NCI-H2196 treated with DMSO at 0.1 percent for 48 hours (cell line): ENCODE measurements around the gene MARCHF3.
"Not testable (repeated sequence)": the region's sequence is repeated elsewhere in the genome, so short reads cannot be mapped to it uniquely, and the experiment has no call there.

Experiments used
- DNase-seq: peaks from one replicate; lab custom pipeline; 2025; ENCODE audit not compliant: unreplicated experiment; lab: John Stamatoyannopoulos, UW

The MARCHF3 gene, protein sequence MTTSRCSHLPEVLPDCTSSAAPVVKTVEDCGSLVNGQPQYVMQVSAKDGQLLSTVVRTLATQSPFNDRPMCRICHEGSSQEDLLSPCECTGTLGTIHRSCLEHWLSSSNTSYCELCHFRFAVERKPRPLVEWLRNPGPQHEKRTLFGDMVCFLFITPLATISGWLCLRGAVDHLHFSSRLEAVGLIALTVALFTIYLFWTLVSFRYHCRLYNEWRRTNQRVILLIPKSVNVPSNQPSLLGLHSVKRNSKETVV

DNA sequence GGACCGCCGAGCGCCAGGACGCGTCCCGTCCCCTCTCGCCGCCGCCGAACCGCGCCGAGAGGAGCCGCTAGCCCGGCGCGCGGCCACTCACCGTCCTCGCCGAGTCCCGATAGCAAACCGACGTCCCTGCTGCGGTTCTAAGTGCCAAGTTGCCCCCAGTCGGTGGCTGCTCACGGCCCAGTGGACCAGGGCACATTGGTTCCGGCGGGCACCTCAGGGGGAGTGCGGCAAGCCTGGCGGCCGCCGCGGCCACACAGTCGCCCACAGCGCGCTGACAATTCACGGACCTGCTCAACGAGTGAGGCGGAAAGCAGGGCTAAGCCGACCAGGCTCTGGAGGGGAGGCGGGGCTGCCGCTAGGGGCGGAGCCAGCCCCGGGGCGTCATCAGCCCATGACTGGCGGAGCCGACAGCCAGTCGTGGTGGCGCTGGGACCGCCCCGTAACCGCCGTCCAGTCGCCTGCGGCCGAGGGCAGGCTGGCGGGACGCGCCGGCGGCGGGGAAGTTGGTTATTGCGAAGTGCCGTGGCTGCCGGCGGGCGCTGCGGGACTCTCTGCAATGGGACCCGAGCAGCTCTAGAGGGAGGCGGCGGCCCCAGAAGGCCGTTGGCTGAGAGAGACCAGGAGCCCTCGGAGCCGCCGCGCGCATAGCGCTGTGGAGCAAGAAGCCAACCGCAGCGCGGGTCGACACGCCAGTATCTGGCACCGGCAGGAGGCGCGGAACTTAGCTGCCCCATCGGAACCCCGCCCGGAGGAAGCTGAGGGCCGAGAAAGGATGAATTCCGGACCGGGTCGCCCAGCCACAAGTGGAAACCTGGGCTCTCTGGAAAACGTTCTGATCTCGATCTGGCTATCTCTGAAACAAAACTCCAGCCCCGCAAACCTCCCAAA, at the start of gene MARCHF3:
TSS of gene MARCHF3 (minus strand) at position 300 of the 888 bp plus-strand sequence. CDS start 112,387 bp downstream, outside the sequence.
- peak; percentile 88 for DNase-seq

DNA sequence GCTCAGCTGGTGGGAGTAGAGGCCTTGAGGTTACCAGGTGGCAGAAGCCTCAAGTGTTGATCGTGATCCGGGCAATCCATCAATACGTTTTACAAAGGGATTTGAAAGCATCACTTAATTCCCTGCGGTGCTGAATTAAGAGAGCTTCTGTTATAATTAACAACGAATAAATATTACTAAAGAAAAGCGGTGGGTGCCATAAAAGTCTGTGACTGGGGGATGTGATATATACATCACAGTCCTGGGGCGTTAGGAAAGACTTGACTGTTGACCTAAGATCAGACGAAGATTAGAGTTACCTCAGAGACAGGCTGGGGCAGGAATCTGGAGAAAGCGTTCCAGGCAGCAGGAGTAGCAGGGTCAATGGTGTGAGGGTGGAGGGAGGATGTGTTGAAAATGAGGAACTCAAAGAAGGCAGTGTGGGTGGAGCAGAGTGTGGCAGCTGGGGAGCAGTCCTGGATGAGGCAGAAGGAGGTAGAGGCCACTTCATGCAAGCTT, 49.7 kb upstream of the MARCHF3 start:
- no peak for DNase-seq

DNA sequence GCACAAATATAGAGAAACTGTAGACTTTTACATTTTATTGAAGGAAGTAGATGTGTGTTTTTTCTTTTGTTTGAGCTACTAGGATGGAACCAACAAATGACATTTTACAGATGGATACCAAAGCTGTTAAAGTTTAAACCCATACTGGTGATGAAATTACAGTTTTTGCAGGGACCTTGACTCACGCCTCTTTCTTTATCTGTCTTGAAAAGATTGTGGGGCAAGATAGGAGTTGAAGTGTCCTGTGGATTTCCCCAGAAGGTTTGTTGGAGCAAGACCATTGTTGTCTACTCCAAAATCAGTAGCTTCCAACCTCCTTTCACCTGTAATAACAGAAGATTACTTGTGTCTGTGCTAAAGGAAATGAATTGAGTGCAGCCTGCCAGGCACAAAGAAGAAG, 47.0 kb upstream of the MARCHF3 start:
- no peak for DNase-seq

DNA sequence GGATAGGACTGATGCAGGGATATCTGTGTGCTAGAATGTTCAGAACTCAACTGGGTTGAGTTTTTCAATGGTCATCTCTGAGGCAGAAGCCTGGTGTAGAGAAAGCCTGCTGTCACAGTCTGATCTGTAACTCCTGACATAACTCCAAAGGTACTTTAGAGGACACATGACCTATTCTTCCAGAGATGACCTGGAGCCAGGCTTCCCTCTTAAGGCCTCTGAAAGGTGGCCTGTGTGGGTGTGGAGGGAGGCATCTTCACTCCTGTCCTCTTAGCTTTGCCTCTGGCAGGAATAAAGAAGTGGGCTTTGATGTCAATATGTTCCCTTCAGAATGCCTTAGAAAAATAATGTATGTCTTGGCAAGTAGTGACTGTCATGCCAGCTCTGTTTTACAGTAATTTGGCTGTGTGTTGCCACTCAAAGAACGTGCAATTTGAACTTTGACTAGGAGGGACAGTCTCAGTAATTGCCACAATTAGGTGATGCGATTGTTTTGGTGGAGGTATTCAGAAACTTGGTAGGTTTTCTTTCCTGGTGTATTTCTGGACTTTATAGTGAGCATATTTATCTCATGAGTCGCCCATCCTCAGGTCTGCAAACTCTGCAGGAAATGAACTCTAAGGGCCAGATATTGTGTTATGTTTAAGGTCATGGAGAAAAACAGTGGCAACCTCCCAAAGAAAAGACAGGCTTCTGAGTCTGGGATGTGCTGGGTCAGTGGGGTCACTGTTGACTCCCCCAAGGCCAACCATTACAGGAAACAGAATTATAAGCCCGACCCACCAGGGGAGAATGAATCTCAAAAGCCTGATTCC, 46.2 kb upstream of the MARCHF3 start:
- no peak for DNase-seq

DNA sequence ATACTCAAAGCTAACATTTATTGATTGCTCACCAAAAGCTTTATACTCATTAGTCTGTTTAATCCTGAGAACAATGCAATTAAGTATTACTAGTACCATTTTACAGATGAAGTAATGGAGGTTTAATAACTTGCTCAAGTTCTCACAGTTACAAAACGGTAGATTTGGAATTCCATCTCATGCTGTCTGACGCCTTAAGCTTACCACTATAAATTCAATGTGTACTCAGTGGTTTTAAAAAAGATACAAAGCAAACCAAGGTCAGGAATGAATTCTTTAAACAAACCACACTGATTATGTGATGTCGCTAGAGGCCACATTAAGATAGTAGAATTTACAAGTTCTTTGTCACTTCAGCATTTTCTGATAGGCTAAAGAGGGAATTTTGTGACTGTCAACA, 44.1 kb upstream of the MARCHF3 start:
- DNase-seq = no peak

DNA sequence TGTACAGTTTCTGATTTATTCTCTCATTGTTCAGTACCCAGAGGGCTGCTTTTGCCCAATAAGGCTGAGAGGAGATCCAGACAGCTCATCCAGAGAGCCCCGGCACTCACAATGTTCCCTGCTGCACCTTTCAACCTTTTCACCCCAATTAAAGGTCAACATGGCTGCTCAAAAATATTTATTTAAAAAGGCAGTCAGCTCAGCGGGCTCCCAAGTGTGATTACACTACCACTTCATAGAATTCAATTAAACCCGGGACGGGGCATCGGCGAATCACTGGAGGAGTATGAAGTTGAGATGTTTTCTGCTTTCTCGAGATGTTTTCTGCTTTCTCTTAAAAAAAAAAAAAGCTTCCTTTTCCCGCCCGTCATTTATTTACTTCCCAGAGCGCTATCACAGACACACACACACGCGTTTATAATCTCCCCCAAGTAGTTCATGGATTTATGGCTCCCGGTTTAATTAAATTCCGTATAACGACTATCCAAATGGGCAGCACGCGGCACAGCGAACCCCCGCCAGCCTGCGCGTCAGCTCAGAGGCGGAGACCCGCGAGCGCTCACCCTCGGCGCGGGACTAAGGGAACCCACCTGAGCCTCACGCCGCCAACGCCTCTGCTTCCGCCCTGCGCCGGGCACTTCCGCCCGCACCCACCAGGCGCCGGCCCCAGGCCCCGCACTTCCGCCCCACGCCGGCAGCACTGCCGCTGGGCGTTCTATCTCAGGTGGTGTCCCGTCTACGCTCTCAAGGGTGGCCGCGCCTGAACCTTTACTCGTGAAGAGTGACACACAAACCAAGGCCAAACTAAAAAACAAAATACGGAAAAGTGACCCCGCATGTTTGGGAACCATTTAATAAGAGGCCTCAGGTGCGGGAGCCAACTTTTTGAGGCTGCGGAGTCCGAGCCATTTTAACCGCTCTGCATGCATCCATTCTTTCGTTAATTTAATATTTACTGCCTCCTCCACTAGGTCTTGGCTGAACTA, 42.8 kb upstream of the MARCHF3 start, which contains the start of gene C5orf63:
TSS of gene C5orf63 (minus strand) at position 642 of the 986 bp plus-strand sequence. CDS start 14,507 bp downstream, outside the sequence.
- DNase-seq = no peak

DNA sequence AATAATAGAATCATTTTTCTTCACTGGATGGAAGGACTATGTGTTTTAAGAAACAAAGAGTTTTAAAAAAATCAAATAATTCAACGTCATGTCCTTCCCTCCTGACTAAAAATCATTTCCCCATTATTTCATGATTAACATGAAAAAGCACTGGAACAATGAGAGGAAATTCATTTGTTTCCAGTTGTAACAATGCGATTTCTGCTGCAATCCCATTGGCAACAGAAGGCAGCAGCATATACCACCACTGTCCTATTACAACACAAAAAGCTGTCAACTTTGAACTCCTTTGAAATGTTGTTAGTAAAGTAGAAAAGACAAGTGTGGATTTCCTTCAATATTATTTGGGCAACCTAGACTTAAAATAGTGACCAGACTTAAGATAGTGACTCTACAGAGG, 39.9 kb upstream of the MARCHF3 start:
- DNase-seq = no peak

DNA sequence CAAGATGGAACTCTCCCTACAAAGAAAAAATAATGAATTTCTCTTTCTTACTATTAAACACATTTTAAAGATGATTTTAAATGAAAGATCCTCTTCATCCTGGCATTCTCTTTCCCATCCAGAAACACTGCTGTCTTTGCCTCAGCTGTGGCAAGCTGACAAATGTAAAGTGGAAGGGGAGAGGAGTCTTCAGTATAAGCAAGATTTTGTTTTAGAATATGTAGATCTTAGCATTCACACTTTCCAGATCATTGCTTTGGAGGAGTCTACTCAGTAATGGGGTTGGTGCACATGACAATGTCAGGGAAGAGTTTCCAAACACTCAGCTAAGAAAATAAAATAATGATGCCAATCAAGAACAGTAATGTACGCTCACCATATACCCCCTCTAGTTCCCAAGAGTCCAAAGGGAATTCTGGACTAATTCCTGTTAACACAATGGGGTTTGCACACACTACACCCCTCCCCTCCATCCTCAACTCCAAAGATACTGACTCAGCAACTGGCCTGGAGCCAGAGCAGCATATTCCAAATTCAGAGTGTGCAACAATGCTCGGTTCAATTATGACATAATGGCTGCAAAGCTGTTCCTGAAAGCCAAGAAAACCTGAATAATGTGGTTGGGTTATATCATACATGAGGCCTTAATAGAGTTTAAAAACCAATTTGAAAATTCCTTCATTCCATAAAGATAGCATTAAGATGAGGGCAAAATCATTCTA, 38.3 kb upstream of the MARCHF3 start:
- no peak for DNase-seq

DNA sequence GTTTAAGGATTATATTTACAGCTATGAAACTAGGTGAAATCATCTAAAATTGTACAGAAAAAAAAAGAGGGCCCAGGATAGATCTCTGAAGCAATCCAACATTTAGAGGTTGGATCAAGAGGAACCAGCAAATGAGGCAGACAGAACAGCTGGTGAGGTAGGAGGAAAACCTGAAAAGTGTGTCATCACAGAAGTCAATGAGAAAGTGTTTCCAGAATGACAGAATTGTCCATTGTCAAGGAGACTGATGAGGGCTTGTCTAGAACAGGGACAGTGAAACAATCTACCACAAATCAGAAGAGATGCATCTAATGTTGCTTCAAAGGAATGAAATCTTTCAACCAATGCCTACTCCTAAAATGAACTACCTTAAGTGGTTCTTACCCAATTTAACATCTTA, 36.4 kb upstream of the MARCHF3 start:
- no peak for DNase-seq

DNA sequence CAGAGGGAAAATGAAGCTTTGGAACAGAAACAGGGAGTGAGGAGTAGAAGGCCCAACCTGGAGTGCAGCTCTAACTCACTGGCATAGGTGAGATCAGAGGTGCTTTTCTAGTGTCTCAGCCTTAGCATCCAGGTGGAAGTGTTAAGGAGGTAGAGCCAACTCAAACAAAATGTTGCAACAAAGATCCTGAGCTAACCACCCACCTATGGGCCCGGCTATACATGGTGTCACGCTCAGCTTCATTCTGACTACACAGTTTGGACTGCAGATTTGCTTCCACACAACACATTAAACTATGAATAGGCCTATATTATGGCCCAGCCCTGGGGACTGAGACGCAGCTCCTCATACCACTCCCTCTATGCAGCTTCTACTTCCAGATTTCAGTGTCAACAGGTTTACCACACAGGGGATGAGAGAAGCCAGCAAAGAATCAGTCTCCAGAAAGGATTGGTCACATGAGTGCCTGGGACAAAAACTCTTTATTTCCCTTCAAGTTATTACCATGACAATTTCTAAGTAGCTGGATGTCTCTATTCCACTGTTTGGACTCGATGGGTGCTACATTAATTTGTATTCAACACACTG, 34.0 kb upstream of the MARCHF3 start:
- no peak for DNase-seq

DNA sequence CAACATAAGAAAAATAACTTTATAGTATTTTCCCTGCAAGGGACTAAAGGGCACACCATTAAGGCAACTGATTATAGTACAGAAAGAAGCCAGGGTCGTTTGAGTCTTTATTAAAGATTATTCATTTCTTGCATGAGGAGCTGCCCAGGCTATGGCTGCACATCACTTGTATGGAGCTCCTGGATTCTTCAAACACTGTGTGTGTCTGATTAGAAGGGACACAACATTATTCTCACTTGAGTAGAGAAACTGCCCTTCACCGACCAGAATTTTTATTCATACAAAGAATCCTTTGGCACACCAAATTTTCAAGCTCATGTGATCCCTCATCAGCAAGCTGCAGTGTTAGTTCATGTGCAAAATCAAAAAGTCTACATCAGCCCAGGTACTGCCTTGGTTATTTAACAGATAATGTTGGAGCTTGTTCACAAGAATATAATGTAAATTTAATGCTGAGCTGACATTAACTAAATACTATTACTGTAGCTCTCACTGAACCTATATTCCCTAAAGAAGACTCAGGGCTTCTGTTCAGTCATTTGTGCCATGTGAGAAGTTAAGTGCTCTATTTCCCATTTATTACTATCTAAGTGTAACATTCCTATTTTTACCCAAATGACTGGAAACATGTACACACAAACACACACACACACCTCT, 33.0 kb upstream of the MARCHF3 start:
- DNase-seq = no peak

DNA sequence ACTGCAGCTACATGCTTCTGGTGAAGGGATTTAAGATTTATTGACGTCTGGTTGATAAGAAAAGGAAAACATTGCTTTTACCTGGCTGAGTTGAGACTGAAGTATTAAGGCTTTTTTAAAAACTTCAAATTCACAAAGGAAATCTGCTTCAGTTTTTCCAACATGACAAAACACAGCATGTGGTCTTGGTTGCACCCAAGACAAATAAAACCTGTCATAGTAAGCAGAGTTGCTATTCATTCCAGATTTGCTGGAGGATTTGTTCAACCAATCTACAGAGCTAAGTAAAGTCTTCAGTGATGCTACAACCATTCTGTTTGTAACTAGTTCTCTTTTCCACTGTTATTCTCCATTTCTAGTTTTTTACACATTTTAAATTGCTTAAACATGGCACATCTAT, 31.6 kb upstream of the MARCHF3 start:
- DNase-seq = no peak

DNA sequence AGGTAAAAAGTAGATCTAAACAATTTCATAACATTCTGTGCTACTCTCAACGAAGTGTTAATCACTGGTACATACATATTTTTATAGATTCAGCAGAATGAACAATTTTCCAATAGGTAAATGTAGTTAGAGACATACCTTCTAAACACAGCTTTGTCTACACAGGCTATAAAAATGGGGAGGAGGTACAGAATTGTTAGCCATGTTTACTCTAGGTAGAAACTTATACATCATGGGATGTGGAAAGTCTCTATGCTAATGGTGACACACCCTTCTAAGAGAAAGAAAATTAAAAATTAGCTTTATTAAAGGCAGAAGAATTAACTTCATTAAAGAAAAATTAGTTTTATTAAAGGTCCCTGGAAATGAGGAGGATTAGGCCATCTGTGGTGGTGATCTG, 31.2 kb upstream of the MARCHF3 start:
- DNase-seq = no peak

DNA sequence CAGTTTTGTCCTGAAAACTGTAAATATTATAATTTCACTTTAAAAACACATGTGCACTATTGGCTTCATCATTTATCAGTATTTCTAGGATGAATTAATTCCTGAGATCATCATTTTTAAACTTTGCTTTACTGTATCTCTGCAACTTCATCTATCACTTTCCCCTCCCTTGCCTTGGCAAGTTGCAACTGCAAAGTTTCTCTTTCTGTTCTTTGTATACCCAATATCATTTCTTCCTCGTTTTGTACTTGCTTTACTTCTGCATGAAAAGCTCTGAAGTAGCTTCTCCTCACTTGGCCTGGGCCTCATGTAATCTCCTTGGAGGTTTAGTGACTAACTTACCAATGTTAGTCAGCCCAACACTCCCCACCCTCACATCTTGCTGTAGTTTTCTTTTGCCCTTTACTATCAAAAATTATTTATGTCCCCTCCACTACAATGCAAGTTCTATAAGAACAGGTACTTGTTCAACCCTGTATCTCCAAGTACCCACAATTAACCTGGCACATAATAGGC, 30.2 kb upstream of the MARCHF3 start:
- DNase-seq = no peak

DNA sequence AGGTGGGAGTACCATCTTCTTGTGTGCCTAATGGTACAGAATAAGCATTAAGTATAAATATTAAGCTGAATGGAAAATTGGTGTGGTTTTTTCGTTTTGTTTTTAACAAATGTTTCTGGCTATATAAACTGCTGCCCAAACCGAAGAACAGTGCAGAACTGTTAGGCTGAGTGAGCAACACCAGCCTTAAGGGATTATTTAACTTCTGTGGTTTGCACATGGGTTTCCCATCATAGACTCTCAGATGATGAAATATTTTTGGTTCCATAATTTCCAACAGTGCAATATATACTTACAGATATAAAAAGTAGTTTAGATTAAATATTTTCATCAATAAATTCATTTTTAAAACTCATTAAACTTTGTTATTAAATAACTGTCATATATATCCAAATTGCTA, 26.5 kb upstream of the MARCHF3 start:
- DNase-seq = no peak

DNA sequence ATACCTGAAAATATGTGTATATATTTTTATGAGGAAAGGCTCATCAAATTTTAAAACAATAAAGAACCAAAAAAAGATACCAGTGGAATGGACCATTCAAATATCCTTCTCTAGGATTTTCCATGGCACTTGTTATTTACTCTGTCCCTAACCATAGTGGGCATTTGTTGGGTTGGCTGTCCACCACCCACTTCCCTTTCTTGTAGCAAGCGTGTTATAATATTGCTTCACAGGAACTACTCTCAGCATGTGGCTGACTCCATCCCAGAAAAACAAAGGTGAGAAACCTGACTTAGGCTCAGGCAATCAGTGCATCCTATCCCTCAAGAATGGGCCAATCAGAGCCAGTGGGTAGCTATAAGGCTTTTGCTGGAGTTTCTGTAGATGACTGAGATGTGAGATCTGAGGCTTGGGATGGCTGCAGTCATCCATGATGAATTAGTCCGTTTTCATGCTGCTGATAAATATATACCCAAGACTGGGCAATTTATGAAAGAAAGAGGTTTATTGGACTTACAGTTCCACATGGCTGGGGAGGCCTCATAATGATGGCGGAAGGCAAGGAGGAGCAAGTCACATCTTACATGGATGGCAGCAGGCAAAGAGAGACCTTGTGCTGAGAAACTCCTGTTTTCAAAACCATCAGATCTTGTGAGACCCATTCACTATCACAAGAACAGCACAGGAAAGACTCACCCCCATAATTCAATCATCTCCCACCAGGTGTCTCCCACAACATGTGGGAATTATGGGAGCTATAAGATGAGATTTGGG, 25.7 kb upstream of the MARCHF3 start:
- no peak for DNase-seq

DNA sequence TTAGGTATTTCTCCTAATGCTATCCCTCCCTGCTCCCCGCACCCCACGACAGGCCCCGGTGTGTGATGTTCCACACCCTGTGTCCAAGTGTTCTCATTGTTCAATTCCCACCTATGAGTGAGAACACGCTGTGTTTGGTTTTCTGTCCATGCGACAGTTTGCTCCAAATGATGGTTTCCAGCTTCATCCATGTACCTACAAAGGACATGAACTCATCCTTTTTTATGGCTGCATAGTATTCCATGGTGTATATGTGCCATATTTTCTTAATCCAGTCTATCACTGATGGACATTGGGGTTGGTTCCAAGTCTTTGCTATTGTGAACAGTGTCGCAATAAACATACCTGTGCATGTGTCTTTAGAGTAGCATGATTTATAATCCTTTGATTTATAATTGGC, 23.2 kb upstream of the MARCHF3 start:
- DNase-seq = not testable (repeated sequence)

DNA sequence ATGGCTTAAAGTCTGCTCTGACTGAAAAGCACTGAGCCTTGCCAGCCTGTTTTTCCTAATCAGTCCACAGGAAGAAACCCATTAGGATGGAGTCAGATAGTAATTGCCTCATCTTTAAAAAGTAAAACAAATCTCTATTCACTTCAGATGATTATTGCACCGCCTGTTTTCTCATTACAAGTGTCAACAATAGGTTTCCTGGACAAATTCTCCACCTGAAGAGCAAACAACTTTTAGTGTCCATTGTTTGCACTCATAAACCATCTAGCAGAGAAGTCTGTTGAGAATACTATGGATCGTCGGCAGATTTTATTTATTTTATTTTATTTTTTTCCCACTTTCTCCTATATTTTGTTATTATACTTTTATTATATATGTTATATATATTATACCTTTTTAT, 22.7 kb upstream of the MARCHF3 start:
- no peak for DNase-seq
